Activated CD4-positive, alpha-beta memory T cell treated with anti-CD3 and anti-CD28 coated beads for 36 hours (primary cell): ENCODE results near the gene STMP1. TPM values are rescaled to one million over a fixed set of nuclear protein-coding genes. Genes with fewer than 3 reads are reported as not detected.

Source experiments
- CTCF ChIA-PET: fragments of 350-600 bp; sonication (Branson Sonifier 250); formaldehyde crosslinking; loops from one replicate; lab custom pipeline; 2021; ENCODE audit warnings: antibody characterized with exemption, inconsistent platforms; lab: Charles Lee
- POLR2A ChIA-PET: fragments of 350-600 bp; sonication (Branson Sonifier 250); formaldehyde crosslinking; loops from one replicate; lab custom pipeline; 2021; ENCODE audit warnings: antibody characterized with exemption; lab: Charles Lee
- DNase-seq: peaks from one replicate; pipeline ENCODE4 v3.0.0-alpha.2; 2020
- H3K27ac Mint-ChIP-seq: one replicate; pipeline ENCODE4 v1.8.0; 2021; ENCODE audit warnings: mixed read lengths
- H3K27me3 Mint-ChIP-seq: one replicate; pipeline ENCODE4 v1.8.0; 2021; ENCODE audit warnings: mixed read lengths
- H3K36me3 Mint-ChIP-seq: one replicate; pipeline ENCODE4 v1.8.0; 2021; ENCODE audit warnings: mixed read lengths
- H3K4me1 Mint-ChIP-seq: one replicate; pipeline ENCODE4 v1.8.0; 2021; ENCODE audit warnings: low read depth, mixed read lengths
- H3K4me3 Mint-ChIP-seq: one replicate; pipeline ENCODE4 v1.8.0; 2021; ENCODE audit warnings: mild to moderate bottlenecking, mixed read lengths
- H3K9me3 Mint-ChIP-seq: one replicate; pipeline ENCODE4 v1.8.0; 2021; ENCODE audit warnings: mixed read lengths
- intact Hi-C: fragments of 100-400 bp; cut with micrococcal nuclease; formaldehyde crosslinking; loops from one replicate; pipeline ENCODE4 v1.15.1; 2023
- total RNA-seq, 2 experiments: library from RNA; stranded (reverse); gene quantifications; one replicate each; pipeline ENCODE4 v1.2.3, GENCODE V29; 2021

Gene STMP1
- total RNA-seq, 2 experiments from 2014 or later: 17.3 to 17.8 TPM

- H3K27me3 Mint-ChIP-seq: no peaks in the 10 kb centered on the region
- no peak overlapping the region for H3K27ac Mint-ChIP-seq
- H3K4me3 Mint-ChIP-seq: no peak overlapping the region
- ChIA-PET CTCF (no interaction called here), POLR2A (no interaction called here)
- H3K36me3 Mint-ChIP-seq: no peaks in the 10 kb centered on the region
- no peak for DNase-seq
- intact Hi-C loops: no loop called here
- no peaks in the 10 kb centered on the region for H3K9me3 Mint-ChIP-seq
- H3K4me1 Mint-ChIP-seq: no peaks in the 10 kb centered on the region
Measured at GRCh38 chr7:135704698-135705097, 42.4 kb downstream of the STMP1 start.

GRCh38 chr7:135706038-135706742 lies 43.9 kb downstream of the STMP1 start:
- no peak overlapping the region for H3K4me3 Mint-ChIP-seq
- intact Hi-C loops: no loop called here
- ChIA-PET POLR2A (no interaction called here), CTCF (interaction anchor here (0.8 to 2.9 kb wide), 2 partner anchors 10 to 33 kb away, joined by 3 to 11 read pairs; no protein-coding TSS in a partner anchor)
- no peaks in the 10 kb centered on the region for H3K36me3 Mint-ChIP-seq
- H3K9me3 Mint-ChIP-seq: no peaks in the 10 kb centered on the region
- no peak overlapping the region for H3K27ac Mint-ChIP-seq
- no peaks in the 10 kb centered on the region for H3K4me1 Mint-ChIP-seq
- H3K27me3 Mint-ChIP-seq: no peaks in the 10 kb centered on the region
- DNase-seq: no peak

GRCh38 chr7:135706858-135707569 lies 44.7 kb downstream of the STMP1 start:
- H3K4me1 Mint-ChIP-seq: no peaks in the 10 kb centered on the region
- H3K9me3 Mint-ChIP-seq: no peaks in the 10 kb centered on the region
- H3K27ac Mint-ChIP-seq: no peak overlapping the region
- no peaks in the 10 kb centered on the region for H3K36me3 Mint-ChIP-seq
- no peak for DNase-seq
- CTCF ChIA-PET: interaction anchor here (0.8 to 2.9 kb wide), 2 partner anchors 9 to 34 kb away, joined by 3 to 11 read pairs; no protein-coding TSS in a partner anchor
- POLR2A ChIA-PET: no interaction called here
- no peak overlapping the region for H3K4me3 Mint-ChIP-seq
- intact Hi-C loops: no loop called here
- H3K27me3 Mint-ChIP-seq: no peaks in the 10 kb centered on the region

GRCh38 chr7:135707570-135707966 lies 45.3 kb downstream of the STMP1 start:
- H3K4me3 Mint-ChIP-seq: no peak overlapping the region
- intact Hi-C loops: no loop called here
- no peaks in the 10 kb centered on the region for H3K4me1 Mint-ChIP-seq
- no peaks in the 10 kb centered on the region for H3K9me3 Mint-ChIP-seq
- no peak overlapping the region for H3K27ac Mint-ChIP-seq
- H3K36me3 Mint-ChIP-seq: no peaks in the 10 kb centered on the region
- DNase-seq: no peak
- ChIA-PET CTCF (interaction anchor here (2.9 kb wide), 1 partner anchor 35 kb away, joined by 11 read pairs; no protein-coding TSS in a partner anchor), POLR2A (no interaction called here)
- H3K27me3 Mint-ChIP-seq: no peaks in the 10 kb centered on the region

- no peaks in the 10 kb centered on the region for H3K27me3 Mint-ChIP-seq
- H3K27ac Mint-ChIP-seq: no peak overlapping the region
- H3K36me3 Mint-ChIP-seq: no peaks in the 10 kb centered on the region
- intact Hi-C loops: no loop called here
- H3K9me3 Mint-ChIP-seq: no peaks in the 10 kb centered on the region
- CTCF ChIA-PET: interaction anchor here (2.9 kb wide), 1 partner anchor 35 kb away, joined by 11 read pairs; no protein-coding TSS in a partner anchor
- DNase-seq: no peak
- H3K4me1 Mint-ChIP-seq: no peaks in the 10 kb centered on the region
- POLR2A ChIA-PET: no interaction called here
- H3K4me3 Mint-ChIP-seq: no peak overlapping the region
Measured at GRCh38 chr7:135708041-135708440, 45.7 kb downstream of the STMP1 start.

GRCh38 chr7:135709508-135709907 lies 47.2 kb downstream of the STMP1 start:
- DNase-seq: no peak
- ChIA-PET CTCF (interaction anchor here (1.0 to 4.3 kb wide), 3 partner anchors 11 to 37 kb away, joined by 3 to 33 read pairs (median 4); partner anchors contain the start of gene SLC13A4), POLR2A (no interaction called here)
- intact Hi-C loops: no loop called here
- Mint-ChIP-seq H3K4me1 (no peaks in the 10 kb centered on the region), H3K4me3 (no peak overlapping the region), H3K27me3 (no peaks in the 10 kb centered on the region), H3K9me3 (no peaks in the 10 kb centered on the region), H3K36me3 (no peaks in the 10 kb centered on the region), H3K27ac (no peak overlapping the region)

GRCh38 chr7:135710417-135711138 lies 48.3 kb downstream of the STMP1 start:
- DNase-seq: peak; percentile 20
- intact Hi-C loops: loop anchor here (2.0 kb wide), 1 partner anchor 38 kb away; no protein-coding TSS in a partner anchor
- no peaks in the 10 kb centered on the region for H3K36me3 Mint-ChIP-seq
- ChIA-PET POLR2A (no interaction called here), CTCF (interaction anchor here (0.8 to 4.3 kb wide), 12 partner anchors 9 to 61 kb away, joined by 3 to 33 read pairs (median 4); partner anchors contain the start of genes SLC13A4 and STMP1)
- no peak overlapping the region for H3K27ac Mint-ChIP-seq
- H3K27me3 Mint-ChIP-seq: no peaks in the 10 kb centered on the region
- no peaks in the 10 kb centered on the region for H3K9me3 Mint-ChIP-seq
- no peak overlapping the region for H3K4me3 Mint-ChIP-seq
- H3K4me1 Mint-ChIP-seq: no peaks in the 10 kb centered on the region

GRCh38 chr7:135711139-135711469 lies 48.8 kb downstream of the STMP1 start:
- Mint-ChIP-seq H3K36me3 (no peaks in the 10 kb centered on the region), H3K27ac (no peak overlapping the region), H3K9me3 (no peaks in the 10 kb centered on the region), H3K27me3 (no peaks in the 10 kb centered on the region), H3K4me3 (no peak overlapping the region), H3K4me1 (no peaks in the 10 kb centered on the region)
- no peak for DNase-seq
- intact Hi-C loops: loop anchor here (2.0 kb wide), 1 partner anchor 38 kb away; no protein-coding TSS in a partner anchor
- CTCF ChIA-PET: interaction anchor here (0.6 to 4.3 kb wide), 11 partner anchors 9 to 566 kb away, joined by 3 to 33 read pairs (median 4); partner anchors contain the start of gene STMP1
- POLR2A ChIA-PET: no interaction called here

GRCh38 chr7:135712182-135712782 lies 50.0 kb downstream of the STMP1 start:
- H3K27me3 Mint-ChIP-seq: no peaks in the 10 kb centered on the region
- H3K4me1 Mint-ChIP-seq: no peaks in the 10 kb centered on the region
- DNase-seq: no peak
- H3K4me3 Mint-ChIP-seq: no peak overlapping the region
- CTCF ChIA-PET: interaction anchor here (1.1 to 4.3 kb wide), 3 partner anchors 31 to 40 kb away, joined by 3 to 33 read pairs (median 4); no protein-coding TSS in a partner anchor
- no peaks in the 10 kb centered on the region for H3K9me3 Mint-ChIP-seq
- no peak overlapping the region for H3K27ac Mint-ChIP-seq
- intact Hi-C loops: no loop called here
- POLR2A ChIA-PET: interaction anchor here (0.6 kb wide), 1 partner anchor 674 kb away, joined by 3 read pairs; no protein-coding TSS in a partner anchor
- H3K36me3 Mint-ChIP-seq: no peaks in the 10 kb centered on the region

- no peaks in the 10 kb centered on the region for H3K9me3 Mint-ChIP-seq
- no peaks in the 10 kb centered on the region for H3K27me3 Mint-ChIP-seq
- no peak overlapping the region for H3K4me3 Mint-ChIP-seq
- intact Hi-C loops: no loop called here
- no peak overlapping the region for H3K27ac Mint-ChIP-seq
- POLR2A ChIA-PET: interaction anchor here (0.6 kb wide), 1 partner anchor 674 kb away, joined by 3 read pairs; no protein-coding TSS in a partner anchor
- no peak for DNase-seq
- H3K4me1 Mint-ChIP-seq: no peaks in the 10 kb centered on the region
- H3K36me3 Mint-ChIP-seq: no peaks in the 10 kb centered on the region
- CTCF ChIA-PET: interaction anchor here (0.6 to 4.3 kb wide), 3 partner anchors 40 to 123 kb away, joined by 3 to 33 read pairs (median 3); no protein-coding TSS in a partner anchor
Measured at GRCh38 chr7:135712796-135713195, 50.5 kb downstream of the STMP1 start.

GRCh38 chr7:135713836-135714470 lies 51.6 kb downstream of the STMP1 start:
- no peaks in the 10 kb centered on the region for H3K36me3 Mint-ChIP-seq
- H3K27me3 Mint-ChIP-seq: peaks cover under 1% of the 10 kb centered on the region
- intact Hi-C loops: no loop called here
- H3K4me3 Mint-ChIP-seq: no peak overlapping the region
- DNase-seq: no peak
- no peak overlapping the region for H3K27ac Mint-ChIP-seq
- H3K9me3 Mint-ChIP-seq: no peaks in the 10 kb centered on the region
- POLR2A ChIA-PET: no interaction called here
- CTCF ChIA-PET: interaction anchor here (1.0 kb wide), 1 partner anchor 69 kb away, joined by 3 read pairs; no protein-coding TSS in a partner anchor
- H3K4me1 Mint-ChIP-seq: no peaks in the 10 kb centered on the region
